NCI-H2081 (cell line): ENCODE measurements around the gene SRP14.
"Not testable (repeated sequence)": the region's sequence is repeated elsewhere in the genome, so short reads cannot be mapped to it uniquely, and the experiment has no call there.

Experiments used
- DNase-seq, 2 experiments: peaks; one replicate each; lab custom pipeline; 2025; lab: John Stamatoyannopoulos, UW

The SRP14 gene

GRCh38 chr15:40050788-40051470 is 11.9 kb upstream of the SRP14 start:
- DNase-seq = no peak

- DNase-seq = no peak
Observed at GRCh38 chr15:40048926-40049475, 10.0 kb upstream of the SRP14 start.

GRCh38 chr15:40048211-40048792 is 9.3 kb upstream of the SRP14 start:
- no peak for DNase-seq

GRCh38 chr15:40047415-40048210 is 8.6 kb upstream of the SRP14 start:
- DNase-seq = peak; percentile 68 to 81

GRCh38 chr15:40046721-40047414 is 7.9 kb upstream of the SRP14 start:
- no peak for DNase-seq

- DNase-seq = no peak
Observed at GRCh38 chr15:40045572-40046217, 6.7 kb upstream of the SRP14 start.

GRCh38 chr15:40044717-40045571 is 6.0 kb upstream of the SRP14 start:
- peak; percentile 77 to 85 for DNase-seq

GRCh38 chr15:40043927-40044716 is 5.1 kb upstream of the SRP14 start:
- no peak for DNase-seq

GRCh38 chr15:40042791-40043320 is 3.9 kb upstream of the SRP14 start:
- no peak for DNase-seq

GRCh38 chr15:40040770-40041169 is 1.8 kb upstream of the SRP14 start:
- DNase-seq = no peak

- DNase-seq = no peak
Observed at GRCh38 chr15:40040293-40040635, 1.3 kb upstream of the SRP14 start.

- DNase-seq = peak in 1 of 2 experiments; percentile 27
Observed at GRCh38 chr15:40038275-40038637, 725 bp downstream of the SRP14 start.

GRCh38 chr15:40037721-40038120 is 1.3 kb downstream of the SRP14 start:
- DNase-seq = no peak

GRCh38 chr15:40035182-40035581 is 3.8 kb downstream of the SRP14 start:
- not testable (repeated sequence) for DNase-seq

GRCh38 chr15:40034186-40034946 is 4.6 kb downstream of the SRP14 start:
- DNase-seq = no peak

GRCh38 chr15:40032125-40032839 is 6.7 kb downstream of the SRP14 start:
- DNase-seq = no peak

- DNase-seq = no peak
Observed at GRCh38 chr15:40031300-40031699, 7.7 kb downstream of the SRP14 start.
